ENCODE measurements around the gene ADGRV1.
A peak's percentile ranks its signal among the peaks of the same experiment; 100 is the strongest.

Gene ADGRV1

GRCh38 chr5:91092859-91093783, 534.5 kb downstream of the ADGRV1 start:
- no peaks in the 10 kb centered on the region for H3K27me3 ChIP-seq (ENCODE audit: insufficient read depth, insufficient read length)
- H3K4me3 ChIP-seq (ENCODE audit: insufficient read length, low read depth): no peak overlapping the region
- H3K36me3 ChIP-seq (ENCODE audit: insufficient read depth, insufficient read length, low read length): no peaks in the 10 kb centered on the region
- TF ChIP-seq ZNF274 (IDR thresholded peaks at IDR 0.05; ENCODE audit: low read depth, low read length): no peak
- TF ChIP-seq YY1 (IDR thresholded peaks at IDR 0.05; ENCODE audit: insufficient read depth, insufficient read length): no peak
- TF ChIP-seq SUZ12 (IDR thresholded peaks at IDR 0.05; ENCODE audit: extremely low read depth, insufficient read depth, insufficient read length): no peak
- no peak overlapping the region for H3K9ac ChIP-seq (ENCODE audit: insufficient read length, low read depth)
- H3K9me3 ChIP-seq (ENCODE audit: insufficient read depth, low read length): no peaks in the 10 kb centered on the region
- H3K4me1 ChIP-seq (ENCODE audit: insufficient read depth, insufficient read length): no peaks in the 10 kb centered on the region
- DNase-seq (ENCODE audit: low read depth, low spot score): no peak

GRCh38 chr5:91095313-91095712, 536.7 kb downstream of the ADGRV1 start:
- no peaks in the 10 kb centered on the region for H3K9me3 ChIP-seq (ENCODE audit: insufficient read depth, low read length)
- TF ChIP-seq ZNF274 (IDR thresholded peaks at IDR 0.05; ENCODE audit: low read depth, low read length): no peak
- no peak for TF ChIP-seq YY1 (IDR thresholded peaks at IDR 0.05; ENCODE audit: insufficient read depth, insufficient read length)
- no peak for TF ChIP-seq SUZ12 (IDR thresholded peaks at IDR 0.05; ENCODE audit: extremely low read depth, insufficient read depth, insufficient read length)
- no peak overlapping the region for H3K9ac ChIP-seq (ENCODE audit: insufficient read length, low read depth)
- H3K4me3 ChIP-seq (ENCODE audit: insufficient read length, low read depth): no peak overlapping the region
- no peaks in the 10 kb centered on the region for H3K27me3 ChIP-seq (ENCODE audit: insufficient read depth, insufficient read length)
- no peak for DNase-seq (ENCODE audit: low read depth, low spot score)
- no peaks in the 10 kb centered on the region for H3K36me3 ChIP-seq (ENCODE audit: insufficient read depth, insufficient read length, low read length)
- no peaks in the 10 kb centered on the region for H3K4me1 ChIP-seq (ENCODE audit: insufficient read depth, insufficient read length)

- no peak for TF ChIP-seq ZNF274 (IDR thresholded peaks at IDR 0.05; ENCODE audit: low read depth, low read length)
- no peak for TF ChIP-seq YY1 (IDR thresholded peaks at IDR 0.05; ENCODE audit: insufficient read depth, insufficient read length)
- TF ChIP-seq SUZ12 (IDR thresholded peaks at IDR 0.05; ENCODE audit: extremely low read depth, insufficient read depth, insufficient read length): no peak
- no peaks in the 10 kb centered on the region for H3K27me3 ChIP-seq (ENCODE audit: insufficient read depth, insufficient read length)
- no peak for DNase-seq (ENCODE audit: low read depth, low spot score)
- H3K4me3 ChIP-seq (ENCODE audit: insufficient read length, low read depth): no peak overlapping the region
- H3K4me1 ChIP-seq (ENCODE audit: insufficient read depth, insufficient read length): no peaks in the 10 kb centered on the region
- H3K36me3 ChIP-seq (ENCODE audit: insufficient read depth, insufficient read length, low read length): no peaks in the 10 kb centered on the region
- H3K9ac ChIP-seq (ENCODE audit: insufficient read length, low read depth): no peak overlapping the region
- H3K9me3 ChIP-seq (ENCODE audit: insufficient read depth, low read length): no peaks in the 10 kb centered on the region
Measured at GRCh38 chr5:91095786-91096385, 537.3 kb downstream of the ADGRV1 start.

GRCh38 chr5:91098541-91098940, 539.9 kb downstream of the ADGRV1 start:
- TF ChIP-seq YY1 (IDR thresholded peaks at IDR 0.05; ENCODE audit: insufficient read depth, insufficient read length) (no peak), SUZ12 (IDR thresholded peaks at IDR 0.05; ENCODE audit: extremely low read depth, insufficient read depth, insufficient read length) (no peak), ZNF274 (IDR thresholded peaks at IDR 0.05; ENCODE audit: low read depth, low read length) (no peak)
- Histone ChIP-seq H3K4me3 (ENCODE audit: insufficient read length, low read depth) (no peak overlapping the region), H3K9ac (ENCODE audit: insufficient read length, low read depth) (no peak overlapping the region), H3K9me3 (ENCODE audit: insufficient read depth, low read length) (no peaks in the 10 kb centered on the region), H3K27me3 (ENCODE audit: insufficient read depth, insufficient read length) (no peaks in the 10 kb centered on the region), H3K36me3 (ENCODE audit: insufficient read depth, insufficient read length, low read length) (no peaks in the 10 kb centered on the region), H3K4me1 (ENCODE audit: insufficient read depth, insufficient read length) (no peaks in the 10 kb centered on the region)
- no peak for DNase-seq (ENCODE audit: low read depth, low spot score)

- no peaks in the 10 kb centered on the region for H3K27me3 ChIP-seq (ENCODE audit: insufficient read depth, insufficient read length)
Measured at GRCh38 chr5:91101600-91102379, 543.2 kb downstream of the ADGRV1 start.

GRCh38 chr5:91103353-91104061, 544.9 kb downstream of the ADGRV1 start:
- Histone ChIP-seq H3K36me3 (ENCODE audit: insufficient read depth, insufficient read length, low read length) (no peaks in the 10 kb centered on the region), H3K4me3 (ENCODE audit: insufficient read length, low read depth) (no peak overlapping the region), H3K9ac (ENCODE audit: insufficient read length, low read depth) (no peak overlapping the region), H3K4me1 (ENCODE audit: insufficient read depth, insufficient read length) (no peaks in the 10 kb centered on the region), H3K9me3 (ENCODE audit: insufficient read depth, low read length) (no peaks in the 10 kb centered on the region; the same call in 1 of the 2 replicates), H3K27me3 (ENCODE audit: insufficient read depth, insufficient read length) (no peaks in the 10 kb centered on the region)
- TF ChIP-seq YY1 (IDR thresholded peaks at IDR 0.05; ENCODE audit: insufficient read depth, insufficient read length) (no peak), SUZ12 (IDR thresholded peaks at IDR 0.05; ENCODE audit: extremely low read depth, insufficient read depth, insufficient read length) (no peak), ZNF274 (IDR thresholded peaks at IDR 0.05; ENCODE audit: low read depth, low read length) (no peak)
- DNase-seq (ENCODE audit: low read depth, low spot score): no peak

More at GRCh38 chr5:91101600-91102379, 543.2 kb downstream of the ADGRV1 start:
- Histone ChIP-seq H3K36me3 (ENCODE audit: insufficient read depth, insufficient read length, low read length) (no peaks in the 10 kb centered on the region), H3K9me3 (ENCODE audit: insufficient read depth, low read length) (no peaks in the 10 kb centered on the region; the same call in 1 of the 2 replicates), H3K4me1 (ENCODE audit: insufficient read depth, insufficient read length) (no peaks in the 10 kb centered on the region), H3K9ac (ENCODE audit: insufficient read length, low read depth) (no peak overlapping the region), H3K4me3 (ENCODE audit: insufficient read length, low read depth) (no peak overlapping the region)
- DNase-seq (ENCODE audit: low read depth, low spot score): peak; percentile 57
- TF ChIP-seq ZNF274 (IDR thresholded peaks at IDR 0.05; ENCODE audit: low read depth, low read length) (no peak), YY1 (IDR thresholded peaks at IDR 0.05; ENCODE audit: insufficient read depth, insufficient read length) (no peak), SUZ12 (IDR thresholded peaks at IDR 0.05; ENCODE audit: extremely low read depth, insufficient read depth, insufficient read length) (no peak)
